ENCODE data around the gene CDK11A. TPM values are rescaled to one million over a fixed set of nuclear protein-coding genes. Genes with fewer than 3 reads are reported as not detected.

Gene CDK11A
- polyA plus RNA-seq, 1 donor (not counting 4 experiments of a cell fraction or from before 2014, with no cell fraction given) = 3.5 TPM

- Histone ChIP-seq H3K9me1 (ENCODE audit: control insufficient read depth, extremely low read depth, insufficient read depth, low read length) (peaks cover 4% of the 10 kb centered on the region), H3K9me3 (ENCODE audit: control insufficient read depth, low read depth, low read length) (peaks cover 2% of the 10 kb centered on the region), H3K27me3 (ENCODE audit: control insufficient read depth, extremely low read depth, insufficient read depth, low read length) (no peaks in the 10 kb centered on the region), H3K79me2 (ENCODE audit: control insufficient read depth, insufficient read depth, low read length) (peaks cover 94% of the 10 kb centered on the region), H2AFZ (ENCODE audit: control insufficient read depth, low read length) (no peak overlapping the region), H4K20me1 (ENCODE audit: control insufficient read depth, extremely low read depth, insufficient read depth, low read length) (peaks cover 9% of the 10 kb centered on the region), H3K9ac (ENCODE audit: control insufficient read depth, extremely low read depth, insufficient read depth, low read length) (no peak overlapping the region), H3K4me2 (ENCODE audit: control insufficient read depth, extremely low read depth, insufficient read depth, low read depth, low read length) (no peak overlapping the region), H3K4me1 (ENCODE audit: control insufficient read depth, extremely low read depth, insufficient read depth, low read length) (peaks cover 6% of the 10 kb centered on the region), H3K4me3 (ENCODE audit: control insufficient read depth in 2 of 3, extremely low read depth in 1 of 3, insufficient read depth in 2 of 3, low read depth in 1 of 3, low read length in 3 of 3) (no peak overlapping the region), H3K36me3 (ENCODE audit: control insufficient read depth in 2 of 2, extremely low read depth in 1 of 2, insufficient read depth in 2 of 2, low read length in 2 of 2) (peaks cover 7 to 20% of the 10 kb centered on the region in 2 experiments), H3K27ac (ENCODE audit: control insufficient read depth, insufficient read depth, low read length) (no peak overlapping the region)
- no peak for TF ChIP-seq EZH2 (IDR thresholded peaks at IDR 0.05; ENCODE audit: low read length)
- TF ChIP-seq, protein P1, sequence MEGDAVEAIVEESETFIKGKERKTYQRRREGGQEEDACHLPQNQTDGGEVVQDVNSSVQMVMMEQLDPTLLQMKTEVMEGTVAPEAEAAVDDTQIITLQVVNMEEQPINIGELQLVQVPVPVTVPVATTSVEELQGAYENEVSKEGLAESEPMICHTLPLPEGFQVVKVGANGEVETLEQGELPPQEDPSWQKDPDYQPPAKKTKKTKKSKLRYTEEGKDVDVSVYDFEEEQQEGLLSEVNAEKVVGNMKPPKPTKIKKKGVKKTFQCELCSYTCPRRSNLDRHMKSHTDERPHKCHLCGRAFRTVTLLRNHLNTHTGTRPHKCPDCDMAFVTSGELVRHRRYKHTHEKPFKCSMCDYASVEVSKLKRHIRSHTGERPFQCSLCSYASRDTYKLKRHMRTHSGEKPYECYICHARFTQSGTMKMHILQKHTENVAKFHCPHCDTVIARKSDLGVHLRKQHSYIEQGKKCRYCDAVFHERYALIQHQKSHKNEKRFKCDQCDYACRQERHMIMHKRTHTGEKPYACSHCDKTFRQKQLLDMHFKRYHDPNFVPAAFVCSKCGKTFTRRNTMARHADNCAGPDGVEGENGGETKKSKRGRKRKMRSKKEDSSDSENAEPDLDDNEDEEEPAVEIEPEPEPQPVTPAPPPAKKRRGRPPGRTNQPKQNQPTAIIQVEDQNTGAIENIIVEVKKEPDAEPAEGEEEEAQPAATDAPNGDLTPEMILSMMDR (optimal IDR thresholded peaks at IDR 0.05 in 1 of 3, IDR thresholded peaks at IDR 0.05 in 1 of 3, conservative IDR thresholded peaks at IDR 0.05 in 1 of 3; ENCODE audit: extremely low read depth in 1 of 3, insufficient read depth in 2 of 3, low read length in 3 of 3) = no peak
- FAIRE-seq (no peak), DNase-seq (ENCODE audit: low read depth, low spot score) (no peak)
- dilution Hi-C loops (cut with MboI; ENCODE audit: extremely low pct_ligation_motif_present, low sequenced_read_pairs) = no loop called here
Observed at GRCh38 chr1:1771096-1771495, 46.9 kb upstream of the CDK11A start.

GRCh38 chr1:1770102-1770501, 45.9 kb upstream of the CDK11A start:
- H4K20me1 ChIP-seq (ENCODE audit: control insufficient read depth, extremely low read depth, insufficient read depth, low read length) = no peaks in the 10 kb centered on the region
- dilution Hi-C loops (cut with MboI; ENCODE audit: extremely low pct_ligation_motif_present, low sequenced_read_pairs) = no loop called here
- FAIRE-seq (no peak), DNase-seq (ENCODE audit: low read depth, low spot score) (no peak)
- H3K4me3 ChIP-seq (ENCODE audit: control insufficient read depth in 2 of 3, extremely low read depth in 1 of 3, insufficient read depth in 2 of 3, low read depth in 1 of 3, low read length in 3 of 3) = no peak overlapping the region
- peaks cover 2% of the 10 kb centered on the region for H3K9me3 ChIP-seq (ENCODE audit: control insufficient read depth, low read depth, low read length)
- H3K27ac ChIP-seq (ENCODE audit: control insufficient read depth, insufficient read depth, low read length) = no peak overlapping the region
- no peaks in the 10 kb centered on the region for H3K4me1 ChIP-seq (ENCODE audit: control insufficient read depth, extremely low read depth, insufficient read depth, low read length)
- H2AFZ ChIP-seq (ENCODE audit: control insufficient read depth, low read length) = no peak overlapping the region
- H3K9ac ChIP-seq (ENCODE audit: control insufficient read depth, extremely low read depth, insufficient read depth, low read length) = no peak overlapping the region
- no peak for TF ChIP-seq EZH2 (IDR thresholded peaks at IDR 0.05; ENCODE audit: low read length)
- TF ChIP-seq, protein P1 (optimal IDR thresholded peaks at IDR 0.05 in 1 of 3, IDR thresholded peaks at IDR 0.05 in 1 of 3, conservative IDR thresholded peaks at IDR 0.05 in 1 of 3; ENCODE audit: extremely low read depth in 1 of 3, insufficient read depth in 2 of 3, low read length in 3 of 3) = no peak
- H3K9me1 ChIP-seq (ENCODE audit: control insufficient read depth, extremely low read depth, insufficient read depth, low read length) = peaks cover 4% of the 10 kb centered on the region
- no peaks in the 10 kb centered on the region for H3K27me3 ChIP-seq (ENCODE audit: control insufficient read depth, extremely low read depth, insufficient read depth, low read length)
- no peak overlapping the region for H3K4me2 ChIP-seq (ENCODE audit: control insufficient read depth, extremely low read depth, insufficient read depth, low read depth, low read length)
- peaks cover 91% of the 10 kb centered on the region for H3K79me2 ChIP-seq (ENCODE audit: control insufficient read depth, insufficient read depth, low read length)
- H3K36me3 ChIP-seq (ENCODE audit: control insufficient read depth in 2 of 2, extremely low read depth in 1 of 2, insufficient read depth in 2 of 2, low read length in 2 of 2) = peaks cover 7 to 13% of the 10 kb centered on the region in 2 experiments
